ENCODE results near the gene APBB2.
"Not testable (repeated sequence)": the region's sequence is repeated elsewhere in the genome, so short reads cannot be mapped to it uniquely, and the experiment has no call there.

The APBB2 gene

GRCh38 chr4:40825014-40825838, 389.1 kb downstream of the APBB2 start:
- TF ChIP-seq CTCF (IDR thresholded peaks at IDR 0.05; ENCODE audit: low read depth, low read length), result no peak
- DNase-seq (ENCODE audit: low read depth in 2 of 2), result no peak
- no peak overlapping the region for H3K4me3 ChIP-seq (replicated peaks in 1 of 2; ENCODE audit: low read depth in 2 of 2, low read length in 2 of 2)

GRCh38 chr4:40822420-40823166, 391.7 kb downstream of the APBB2 start:
- no peak for TF ChIP-seq CTCF (IDR thresholded peaks at IDR 0.05; ENCODE audit: low read depth, low read length)
- DNase-seq (ENCODE audit: low read depth in 2 of 2), result no peak
- no peak overlapping the region for H3K4me3 ChIP-seq (replicated peaks in 1 of 2; ENCODE audit: low read depth in 2 of 2, low read length in 2 of 2)

- no peak for TF ChIP-seq CTCF (IDR thresholded peaks at IDR 0.05; ENCODE audit: low read depth, low read length)
- no peak for DNase-seq (ENCODE audit: low read depth in 2 of 2)
- no peak overlapping the region for H3K4me3 ChIP-seq (replicated peaks in 1 of 2; ENCODE audit: low read depth in 2 of 2, low read length in 2 of 2)
These were observed 394.2 kb downstream of the APBB2 start for GRCh38 chr4:40820101-40820500.

- not testable (repeated sequence) for H3K4me3 ChIP-seq (replicated peaks in 1 of 2; ENCODE audit: low read depth in 2 of 2, low read length in 2 of 2); DNase-seq (ENCODE audit: low read depth in 2 of 2)
These were observed 397.2 kb downstream of the APBB2 start for GRCh38 chr4:40817157-40817556.

GRCh38 chr4:40812856-40813255, 401.5 kb downstream of the APBB2 start:
- no peak for DNase-seq (ENCODE audit: low read depth in 2 of 2)
- no peak overlapping the region for H3K4me3 ChIP-seq (replicated peaks in 1 of 2; ENCODE audit: low read depth in 2 of 2, low read length in 2 of 2)
- TF ChIP-seq CTCF (IDR thresholded peaks at IDR 0.05; ENCODE audit: low read depth, low read length), result no peak

GRCh38 chr4:40812386-40812785, 402.0 kb downstream of the APBB2 start:
- H3K4me3 ChIP-seq (replicated peaks in 1 of 2; ENCODE audit: low read depth in 2 of 2, low read length in 2 of 2), result no peak overlapping the region
- no peak for TF ChIP-seq CTCF (IDR thresholded peaks at IDR 0.05; ENCODE audit: low read depth, low read length)
- DNase-seq (ENCODE audit: low read depth in 2 of 2), result peak; percentile 36 to 64

GRCh38 chr4:40811956-40812355, 402.4 kb downstream of the APBB2 start:
- no peak overlapping the region for H3K4me3 ChIP-seq (replicated peaks in 1 of 2; ENCODE audit: low read depth in 2 of 2, low read length in 2 of 2)
- TF ChIP-seq CTCF (IDR thresholded peaks at IDR 0.05; ENCODE audit: low read depth, low read length), result no peak
- DNase-seq (ENCODE audit: low read depth in 2 of 2), result peak; percentile 15 to 73
